COLO829 (cell line): Measurements from ENCODE around the gene SRP14.
"Not testable (repeated sequence)": the region's sequence is repeated elsewhere in the genome, so short reads cannot be mapped to it uniquely, and the experiment has no call there.

Experiments
- DNase-seq: peaks from one replicate; pipeline ENCODE4 v3.0.0; 2012; ENCODE audit warnings: low spot score

The SRP14 gene

GRCh38 chr15:40029979-40030893 is 8.7 kb downstream of the SRP14 start:
- peak; percentile 21 for DNase-seq

- DNase-seq = no peak
Observed at GRCh38 chr15:40028853-40029252, 10.1 kb downstream of the SRP14 start.

GRCh38 chr15:40028193-40028592 is 10.8 kb downstream of the SRP14 start:
- DNase-seq = no peak

- no peak for DNase-seq
Observed at GRCh38 chr15:40016224-40016865, 22.6 kb downstream of the SRP14 start.

- no peak for DNase-seq
Observed at GRCh38 chr15:40014390-40014789, 24.6 kb downstream of the SRP14 start.

- not testable (repeated sequence) for DNase-seq
Observed at GRCh38 chr15:40013372-40013771, 25.6 kb downstream of the SRP14 start.

GRCh38 chr15:40011303-40011702 is 27.7 kb downstream of the SRP14 start:
- DNase-seq = no peak

GRCh38 chr15:40010686-40011085 is 28.3 kb downstream of the SRP14 start:
- no peak for DNase-seq

- no peak for DNase-seq
Observed at GRCh38 chr15:40008061-40008765, 30.8 kb downstream of the SRP14 start.

- no peak for DNase-seq
Observed at GRCh38 chr15:40006646-40007045, 32.3 kb downstream of the SRP14 start.

- DNase-seq = no peak
Observed at GRCh38 chr15:40006003-40006402, 33.0 kb downstream of the SRP14 start.

- DNase-seq = no peak
Observed at GRCh38 chr15:40003116-40003916, 35.7 kb downstream of the SRP14 start.

- DNase-seq = no peak
Observed at GRCh38 chr15:40002295-40002694, 36.7 kb downstream of the SRP14 start.

- DNase-seq = no peak
Observed at GRCh38 chr15:39999538-40000200, 39.3 kb downstream of the SRP14 start.

- DNase-seq = no peak
Observed at GRCh38 chr15:39998511-39999077, 40.4 kb downstream of the SRP14 start.

- DNase-seq = no peak
Observed at GRCh38 chr15:39997639-39998038, 41.3 kb downstream of the SRP14 start.

GRCh38 chr15:39997031-39997430 is 42.0 kb downstream of the SRP14 start:
- no peak for DNase-seq

- DNase-seq = not testable (repeated sequence)
Observed at GRCh38 chr15:39996228-39996627, 42.8 kb downstream of the SRP14 start.

GRCh38 chr15:39992953-39993352 is 46.0 kb downstream of the SRP14 start:
- DNase-seq = not testable (repeated sequence)

- DNase-seq = no peak
Observed at GRCh38 chr15:39990706-39991105, 48.3 kb downstream of the SRP14 start.

- DNase-seq = no peak
Observed at GRCh38 chr15:39987821-39988220, 51.2 kb downstream of the SRP14 start.
